ENCODE measurements around the gene BCR.
A peak's percentile ranks its signal among the peaks of the same experiment; 100 is the strongest.
"Not testable (repeated sequence)": the region's sequence is repeated elsewhere in the genome, so short reads cannot be mapped to it uniquely, and the experiment has no call there.

Gene BCR

DNA sequence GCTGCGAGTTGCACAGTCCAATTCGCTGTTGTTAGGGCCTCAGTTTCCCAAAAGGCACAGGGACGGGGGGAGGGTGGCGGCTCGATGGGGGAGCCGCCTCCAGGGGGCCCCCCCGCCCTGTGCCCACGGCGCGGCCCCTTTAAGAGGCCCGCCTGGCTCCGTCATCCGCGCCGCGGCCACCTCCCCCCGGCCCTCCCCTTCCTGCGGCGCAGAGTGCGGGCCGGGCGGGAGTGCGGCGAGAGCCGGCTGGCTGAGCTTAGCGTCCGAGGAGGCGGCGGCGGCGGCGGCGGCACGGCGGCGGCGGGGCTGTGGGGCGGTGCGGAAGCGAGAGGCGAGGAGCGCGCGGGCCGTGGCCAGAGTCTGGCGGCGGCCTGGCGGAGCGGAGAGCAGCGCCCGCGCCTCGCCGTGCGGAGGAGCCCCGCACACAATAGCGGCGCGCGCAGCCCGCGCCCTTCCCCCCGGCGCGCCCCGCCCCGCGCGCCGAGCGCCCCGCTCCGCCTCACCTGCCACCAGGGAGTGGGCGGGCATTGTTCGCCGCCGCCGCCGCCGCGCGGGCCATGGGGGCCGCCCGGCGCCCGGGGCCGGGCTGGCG lies at the start of gene BCR:
Gene BCR (plus strand): TSS at position 209 of the 592 bp plus-strand sequence. CDS start 452 bp downstream, outside the sequence.
- H3K4me3 ChIP-seq (ENCODE audit: low read depth, low read length): peak within 1 kb of the TSS; percentile 80
- no peaks in the 10 kb centered on the region; the same call in 1 of the 2 replicates for H3K36me3 ChIP-seq (ENCODE audit: control insufficient read depth, insufficient read depth, low read length)
- peaks cover 16% of the 10 kb centered on the region for H3K9me3 ChIP-seq (ENCODE audit: control insufficient read depth, insufficient read depth, low read length)
- peaks cover 47% of the 10 kb centered on the region for H3K4me1 ChIP-seq (ENCODE audit: control insufficient read depth, insufficient read depth, low read length)
- peak within 1 kb of the TSS; percentile 63 for H3K27ac ChIP-seq (ENCODE audit: low read depth, low read length)
- peak within 1 kb of the TSS; percentile 73; the same call in 1 of the 2 replicates for H3K9ac ChIP-seq (ENCODE audit: low read depth, low read length)
- H3K27me3 ChIP-seq (ENCODE audit: control insufficient read depth, insufficient read depth, low read length): 0 out of 2 replicates have a peak, but pooled peaks cover 4% of the 10 kb centered on the region

DNA sequence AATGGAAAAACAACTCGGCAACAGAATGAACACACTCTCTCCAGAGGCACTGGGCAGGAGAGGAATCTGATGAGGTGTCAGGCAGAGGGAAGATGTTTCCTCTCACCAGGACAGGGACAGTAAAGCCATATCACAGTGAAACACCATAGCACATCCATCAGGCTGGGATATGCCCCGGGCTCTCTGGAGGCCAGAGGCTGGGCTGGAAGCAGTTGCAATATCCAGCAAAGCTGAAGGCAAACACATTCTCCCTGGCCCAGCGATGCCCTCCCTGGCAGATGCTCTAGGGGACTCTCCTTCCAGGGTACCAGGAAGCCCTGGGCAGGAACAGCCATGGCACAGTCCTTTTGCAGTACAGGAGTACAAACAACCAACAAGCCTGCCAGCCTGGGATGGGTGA lies 49.6 kb upstream of the BCR start:
- no peaks in the 10 kb centered on the region; the same call in 1 of the 2 replicates for H3K4me1 ChIP-seq (ENCODE audit: control insufficient read depth, insufficient read depth, low read length)
- no peaks in the 10 kb centered on the region for H3K27me3 ChIP-seq (ENCODE audit: control insufficient read depth, insufficient read depth, low read length)
- H3K4me3 ChIP-seq (ENCODE audit: low read depth, low read length): no peak overlapping the region
- H3K9me3 ChIP-seq (ENCODE audit: control insufficient read depth, insufficient read depth, low read length): no peaks in the 10 kb centered on the region
- no peak overlapping the region for H3K9ac ChIP-seq (ENCODE audit: low read depth, low read length)
- no peaks in the 10 kb centered on the region for H3K36me3 ChIP-seq (ENCODE audit: control insufficient read depth, insufficient read depth, low read length)
- no peak overlapping the region for H3K27ac ChIP-seq (ENCODE audit: low read depth, low read length)

DNA sequence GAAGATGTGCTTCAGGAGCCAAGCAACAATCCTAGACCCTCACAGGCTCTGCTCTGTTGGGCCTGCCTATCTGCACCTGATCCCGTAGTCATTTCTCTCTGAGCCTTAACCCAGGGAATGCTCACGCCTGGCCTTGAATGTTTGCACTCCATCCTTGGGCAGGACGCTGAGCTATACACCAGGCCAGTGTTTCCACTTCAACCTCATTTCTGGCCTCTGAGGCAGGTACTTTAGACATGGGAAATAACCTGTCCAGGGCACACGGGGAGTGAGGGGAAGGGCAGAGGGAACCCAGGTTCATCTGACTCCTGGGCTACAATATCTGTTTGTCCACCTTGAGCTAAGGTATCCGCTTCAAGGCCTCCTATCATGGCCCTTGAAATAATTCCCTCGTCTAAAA lies 48.4 kb upstream of the BCR start:
- H3K9ac ChIP-seq (ENCODE audit: low read depth, low read length): no peak overlapping the region
- H3K9me3 ChIP-seq (ENCODE audit: control insufficient read depth, insufficient read depth, low read length): no peaks in the 10 kb centered on the region
- H3K27me3 ChIP-seq (ENCODE audit: control insufficient read depth, insufficient read depth, low read length): no peaks in the 10 kb centered on the region
- H3K4me1 ChIP-seq (ENCODE audit: control insufficient read depth, insufficient read depth, low read length): no peaks in the 10 kb centered on the region; the same call in none of the 2 replicates
- no peak overlapping the region for H3K27ac ChIP-seq (ENCODE audit: low read depth, low read length)
- no peaks in the 10 kb centered on the region for H3K36me3 ChIP-seq (ENCODE audit: control insufficient read depth, insufficient read depth, low read length)
- H3K4me3 ChIP-seq (ENCODE audit: low read depth, low read length): no peak overlapping the region

DNA sequence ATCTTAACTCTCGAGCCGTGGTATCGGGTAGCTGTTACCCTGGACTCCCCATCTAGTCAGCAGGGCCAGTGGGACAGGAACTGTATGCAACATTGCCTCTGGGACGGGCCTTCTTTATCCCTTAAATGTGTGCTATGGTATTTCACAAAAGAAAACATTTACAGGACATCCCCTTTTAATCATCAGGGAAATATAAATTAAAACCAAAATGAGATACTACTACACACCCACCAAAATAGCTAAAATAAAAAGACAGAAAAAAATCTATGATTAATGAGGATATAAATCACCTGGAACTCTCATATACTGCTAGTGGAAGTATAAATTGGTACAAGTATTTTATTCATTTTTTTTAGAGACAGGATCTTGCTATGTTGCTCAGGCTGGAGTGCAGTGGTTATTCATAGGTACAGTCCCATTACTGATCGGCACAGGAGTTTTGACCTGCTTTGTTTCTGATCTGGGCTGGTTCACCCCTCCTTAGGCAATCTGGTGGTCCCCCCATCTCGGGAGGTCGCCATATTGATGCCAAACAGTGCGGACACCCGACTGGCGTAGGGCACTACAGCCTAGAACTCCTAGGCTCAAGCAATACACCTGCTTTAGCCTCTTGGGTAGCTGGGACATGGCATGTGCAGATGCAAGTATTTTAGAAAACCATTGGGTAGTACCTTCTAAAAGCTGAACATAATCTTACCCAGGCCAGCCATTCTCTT lies 47.8 kb upstream of the BCR start:
- Histone ChIP-seq H3K9ac (ENCODE audit: low read depth, low read length) (no peak overlapping the region), H3K4me3 (ENCODE audit: low read depth, low read length) (no peak overlapping the region), H3K27me3 (ENCODE audit: control insufficient read depth, insufficient read depth, low read length) (no peaks in the 10 kb centered on the region), H3K9me3 (ENCODE audit: control insufficient read depth, insufficient read depth, low read length) (no peaks in the 10 kb centered on the region), H3K36me3 (ENCODE audit: control insufficient read depth, insufficient read depth, low read length) (no peaks in the 10 kb centered on the region), H3K27ac (ENCODE audit: low read depth, low read length) (no peak overlapping the region), H3K4me1 (ENCODE audit: control insufficient read depth, insufficient read depth, low read length) (no peaks in the 10 kb centered on the region; the same call in none of the 2 replicates)

DNA sequence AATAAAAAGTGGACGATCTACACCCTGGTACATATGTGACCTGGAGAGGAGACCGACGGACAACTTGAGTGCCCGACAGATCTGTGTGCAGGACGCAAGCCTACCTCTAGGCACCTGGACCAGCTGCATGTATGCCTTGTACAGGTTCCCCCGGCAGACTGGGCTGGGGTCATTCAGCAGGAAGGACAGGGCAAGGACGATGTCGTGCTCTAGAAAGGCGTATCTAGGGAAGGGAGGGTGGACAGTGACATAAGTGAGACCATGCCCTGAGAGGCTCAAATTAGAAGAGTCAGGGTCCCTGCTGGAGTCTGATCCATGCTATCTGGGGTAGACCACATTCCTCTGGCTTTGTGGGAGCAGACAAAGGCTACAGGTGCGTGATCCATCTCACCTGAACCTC lies 46.4 kb upstream of the BCR start:
- Histone ChIP-seq H3K9me3 (ENCODE audit: control insufficient read depth, insufficient read depth, low read length) (no peaks in the 10 kb centered on the region), H3K27ac (ENCODE audit: low read depth, low read length) (no peak overlapping the region), H3K4me3 (ENCODE audit: low read depth, low read length) (no peak overlapping the region), H3K4me1 (ENCODE audit: control insufficient read depth, insufficient read depth, low read length) (no peaks in the 10 kb centered on the region; the same call in none of the 2 replicates), H3K9ac (ENCODE audit: low read depth, low read length) (no peak overlapping the region), H3K36me3 (ENCODE audit: control insufficient read depth, insufficient read depth, low read length) (no peaks in the 10 kb centered on the region), H3K27me3 (ENCODE audit: control insufficient read depth, insufficient read depth, low read length) (no peaks in the 10 kb centered on the region; the same call in 1 of the 2 replicates)

DNA sequence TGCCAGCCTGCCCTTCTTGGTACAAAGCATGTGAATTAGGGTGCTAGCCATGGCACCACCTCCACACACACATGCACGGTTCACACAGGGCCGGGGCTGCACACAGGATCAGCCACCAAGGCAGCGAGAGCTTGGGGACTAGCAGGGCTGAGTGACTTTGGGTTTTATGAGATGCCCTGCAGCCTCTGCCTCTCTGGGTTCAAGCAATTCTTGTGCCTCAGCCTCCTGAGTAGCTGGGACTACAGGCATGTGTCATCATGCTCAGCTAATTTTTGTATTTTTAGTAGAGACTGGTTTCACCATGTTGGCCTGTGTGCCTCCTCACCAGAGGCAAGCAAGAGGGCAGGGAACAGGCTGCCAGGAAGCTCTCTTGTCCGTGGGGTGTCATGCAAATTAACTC lies 43.3 kb upstream of the BCR start:
- not testable (repeated sequence) for H3K9ac ChIP-seq (ENCODE audit: low read depth, low read length); H3K4me3 ChIP-seq (ENCODE audit: low read depth, low read length); H3K9me3 ChIP-seq (ENCODE audit: control insufficient read depth, insufficient read depth, low read length); H3K27me3 ChIP-seq (ENCODE audit: control insufficient read depth, insufficient read depth, low read length); H3K4me1 ChIP-seq (ENCODE audit: control insufficient read depth, insufficient read depth, low read length); H3K27ac ChIP-seq (ENCODE audit: low read depth, low read length); H3K36me3 ChIP-seq (ENCODE audit: control insufficient read depth, insufficient read depth, low read length)

DNA sequence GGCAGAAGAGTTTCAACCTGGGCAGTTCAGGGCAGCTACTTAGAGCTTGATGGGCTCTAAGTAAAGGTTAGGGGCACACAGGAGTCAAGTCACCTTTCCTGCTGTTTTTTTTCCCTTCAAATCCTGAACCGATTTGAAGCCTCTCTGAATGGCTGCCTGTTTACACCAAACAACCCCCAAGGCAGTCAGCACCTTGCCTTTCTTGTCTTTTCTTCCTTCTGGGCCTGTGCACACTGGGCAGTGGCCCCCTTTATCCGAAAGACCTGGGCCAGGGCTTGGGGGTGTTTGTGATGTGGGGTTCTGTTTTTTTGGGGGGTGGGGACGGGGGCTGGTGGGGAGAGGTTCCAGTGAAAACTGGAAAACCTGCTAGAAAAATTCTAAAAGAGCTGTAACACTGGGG lies 42.8 kb upstream of the BCR start:
- Histone ChIP-seq H3K27ac (ENCODE audit: low read depth, low read length) (no peak overlapping the region), H3K9ac (ENCODE audit: low read depth, low read length) (no peak overlapping the region), H3K36me3 (ENCODE audit: control insufficient read depth, insufficient read depth, low read length) (no peaks in the 10 kb centered on the region), H3K9me3 (ENCODE audit: control insufficient read depth, insufficient read depth, low read length) (no peaks in the 10 kb centered on the region), H3K4me1 (ENCODE audit: control insufficient read depth, insufficient read depth, low read length) (peaks cover 7% of the 10 kb centered on the region), H3K27me3 (ENCODE audit: control insufficient read depth, insufficient read depth, low read length) (peaks cover 3% of the 10 kb centered on the region; the same call in 1 of the 2 replicates), H3K4me3 (ENCODE audit: low read depth, low read length) (no peak overlapping the region)

DNA sequence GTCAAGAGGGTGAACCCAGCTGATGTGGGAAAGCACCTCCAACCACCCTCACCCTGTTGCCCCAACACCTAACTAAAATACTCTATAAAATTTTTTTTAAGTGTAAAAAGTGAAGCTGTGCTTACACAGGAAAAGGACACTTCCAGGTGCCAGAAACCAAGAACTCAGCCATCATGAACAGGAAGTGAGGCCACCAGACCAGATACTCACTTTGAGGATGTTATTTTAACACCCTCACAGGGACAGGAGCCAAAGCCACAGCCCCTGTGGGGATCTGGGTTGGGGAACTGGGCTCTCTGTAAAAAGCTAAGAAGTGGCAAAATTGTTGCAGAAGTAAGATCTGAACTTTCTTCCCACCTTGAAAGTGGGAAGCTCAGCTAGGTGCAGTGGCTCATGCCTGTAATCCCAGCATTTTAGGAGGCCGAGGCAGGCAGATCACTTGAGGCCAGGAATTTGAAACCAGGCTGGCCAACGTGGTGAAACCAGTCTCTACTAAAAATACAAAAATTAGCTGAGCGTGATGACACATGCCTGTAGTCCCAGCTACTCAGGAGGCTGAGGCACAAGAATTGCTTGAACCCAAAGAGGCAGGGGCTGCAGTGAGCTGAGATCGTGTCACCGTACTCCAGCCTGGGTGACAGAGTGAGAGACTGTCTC lies 42.3 kb upstream of the BCR start:
- no peak overlapping the region for H3K9ac ChIP-seq (ENCODE audit: low read depth, low read length)
- peaks cover 3% of the 10 kb centered on the region; the same call in 1 of the 2 replicates for H3K27me3 ChIP-seq (ENCODE audit: control insufficient read depth, insufficient read depth, low read length)
- H3K4me1 ChIP-seq (ENCODE audit: control insufficient read depth, insufficient read depth, low read length): peaks cover 7% of the 10 kb centered on the region
- H3K27ac ChIP-seq (ENCODE audit: low read depth, low read length): no peak overlapping the region
- H3K9me3 ChIP-seq (ENCODE audit: control insufficient read depth, insufficient read depth, low read length): no peaks in the 10 kb centered on the region
- no peak overlapping the region for H3K4me3 ChIP-seq (ENCODE audit: low read depth, low read length)
- no peaks in the 10 kb centered on the region for H3K36me3 ChIP-seq (ENCODE audit: control insufficient read depth, insufficient read depth, low read length)

DNA sequence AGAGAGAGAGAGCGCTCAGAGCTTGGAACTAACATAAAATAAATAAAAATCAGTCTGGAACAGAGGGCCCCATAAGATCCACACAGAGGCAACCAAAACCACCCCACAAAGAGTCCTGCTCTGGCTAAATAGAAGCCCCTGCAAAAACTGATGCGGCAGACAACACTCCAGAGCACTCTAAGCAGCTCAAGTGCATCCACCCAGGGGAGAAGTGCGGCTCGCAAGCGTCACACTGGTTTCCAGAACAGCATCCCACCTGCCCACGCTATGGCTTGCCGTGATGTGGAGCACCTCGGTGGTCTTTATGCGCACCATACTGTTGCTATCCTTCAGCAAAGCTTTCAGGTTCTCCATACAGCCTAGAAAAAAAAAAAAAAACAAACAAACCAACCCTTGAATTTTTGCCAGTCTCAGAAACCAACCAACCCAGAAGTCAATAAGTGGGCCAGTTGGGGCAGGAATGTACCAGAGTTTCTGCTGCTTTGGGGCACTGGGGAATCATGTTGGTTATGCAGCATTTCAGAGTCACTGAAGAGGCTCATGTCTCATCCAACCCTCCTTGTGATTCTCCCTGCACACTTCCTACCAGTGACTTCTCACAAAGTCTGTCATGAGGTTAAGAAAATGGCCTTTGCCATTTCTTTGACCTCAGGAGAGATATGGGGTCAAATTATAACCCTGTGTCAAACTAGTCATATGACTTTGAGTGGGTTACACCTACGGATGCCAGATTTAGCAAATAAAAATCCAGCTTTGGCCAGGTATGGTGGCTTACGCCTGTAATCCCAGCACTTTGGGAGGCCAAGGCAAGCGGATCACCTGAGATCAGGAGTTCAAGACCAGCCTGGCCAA lies 41.5 kb upstream of the BCR start:
- Histone ChIP-seq H3K27me3 (ENCODE audit: control insufficient read depth, insufficient read depth, low read length) (peaks cover 7% of the 10 kb centered on the region; the same call in 1 of the 2 replicates), H3K4me1 (ENCODE audit: control insufficient read depth, insufficient read depth, low read length) (peaks cover 7% of the 10 kb centered on the region), H3K36me3 (ENCODE audit: control insufficient read depth, insufficient read depth, low read length) (no peaks in the 10 kb centered on the region), H3K27ac (ENCODE audit: low read depth, low read length) (no peak overlapping the region), H3K9me3 (ENCODE audit: control insufficient read depth, insufficient read depth, low read length) (no peaks in the 10 kb centered on the region), H3K4me3 (ENCODE audit: low read depth, low read length) (no peak overlapping the region), H3K9ac (ENCODE audit: low read depth, low read length) (no peak overlapping the region)

DNA sequence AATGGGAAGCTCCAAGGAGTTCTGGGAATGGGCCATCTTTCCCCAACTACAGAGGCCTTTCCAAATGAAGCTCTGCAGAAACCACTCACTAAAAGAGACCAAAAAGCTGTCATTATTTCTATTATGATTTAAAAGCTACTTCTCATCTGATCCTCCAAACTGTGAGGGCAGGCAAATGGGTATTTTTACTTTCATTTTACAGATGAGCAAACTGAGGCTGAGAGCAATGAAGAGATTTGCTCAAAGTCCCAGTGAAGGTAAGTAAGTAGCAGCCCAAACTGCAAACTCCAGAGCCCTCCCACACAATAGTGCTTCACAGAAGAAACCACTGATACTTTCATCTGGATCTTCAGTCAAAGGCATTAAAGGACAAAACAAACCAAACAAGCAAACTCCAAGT lies 39.9 kb upstream of the BCR start:
- Histone ChIP-seq H3K4me1 (ENCODE audit: control insufficient read depth, insufficient read depth, low read length) (peaks cover 7% of the 10 kb centered on the region), H3K27ac (ENCODE audit: low read depth, low read length) (no peak overlapping the region), H3K27me3 (ENCODE audit: control insufficient read depth, insufficient read depth, low read length) (peaks cover 7% of the 10 kb centered on the region; the same call in 1 of the 2 replicates), H3K9ac (ENCODE audit: low read depth, low read length) (no peak overlapping the region), H3K36me3 (ENCODE audit: control insufficient read depth, insufficient read depth, low read length) (no peaks in the 10 kb centered on the region), H3K9me3 (ENCODE audit: control insufficient read depth, insufficient read depth, low read length) (no peaks in the 10 kb centered on the region), H3K4me3 (ENCODE audit: low read depth, low read length) (no peak overlapping the region)
